COR-L47 (cell line): ENCODE measurements around the gene ESR2.
"Not testable (repeated sequence)": the region's sequence is repeated elsewhere in the genome, so short reads cannot be mapped to it uniquely, and the experiment has no call there.

ENCODE experiments used
- DNase-seq: peaks from one replicate; lab custom pipeline; 2025; lab: John Stamatoyannopoulos, UW

ESR2 gene

GRCh38 chr14:64293976-64294671 lies at the start of gene ESR2:
TSS of gene ESR2 (minus strand) at chr14:64294371. CDS start at chr14:64282985, 11,386 bp downstream.
- peak; percentile 0 for DNase-seq

- no peak for DNase-seq
Measured at GRCh38 chr14:64340560-64341196, 46.5 kb upstream of the ESR2 start.

GRCh38 chr14:64338616-64339316 lies 44.6 kb upstream of the ESR2 start:
- peak; percentile 99 for DNase-seq

GRCh38 chr14:64337888-64338615 lies 43.9 kb upstream of the ESR2 start:
- peak; percentile 80 for DNase-seq

GRCh38 chr14:64329149-64329548 lies 35.0 kb upstream of the ESR2 start:
- DNase-seq: no peak

GRCh38 chr14:64326502-64326901 lies 32.3 kb upstream of the ESR2 start:
- DNase-seq: no peak

GRCh38 chr14:64324895-64325294 lies 30.7 kb upstream of the ESR2 start:
- no peak for DNase-seq

GRCh38 chr14:64324461-64324860 lies 30.3 kb upstream of the ESR2 start:
- DNase-seq: no peak

- DNase-seq: not testable (repeated sequence)
Measured at GRCh38 chr14:64320362-64320761, 26.2 kb upstream of the ESR2 start.

- DNase-seq: not testable (repeated sequence)
Measured at GRCh38 chr14:64318695-64319094, 24.5 kb upstream of the ESR2 start.

GRCh38 chr14:64303471-64303917 lies 9.3 kb upstream of the ESR2 start:
- peak; percentile 55 for DNase-seq

GRCh38 chr14:64298773-64299172 lies 4.6 kb upstream of the ESR2 start:
- DNase-seq: no peak

GRCh38 chr14:64296561-64296960 lies 2.4 kb upstream of the ESR2 start:
- DNase-seq: no peak

GRCh38 chr14:64294672-64295413 lies 672 bp upstream of the ESR2 start:
- peak; percentile 49 for DNase-seq

- no peak for DNase-seq
Measured at GRCh38 chr14:64292197-64292596, 2.0 kb downstream of the ESR2 start.

- DNase-seq: no peak
Measured at GRCh38 chr14:64289571-64289970, 4.6 kb downstream of the ESR2 start.

- no peak for DNase-seq
Measured at GRCh38 chr14:64281805-64282204, 12.4 kb downstream of the ESR2 start.

- no peak for DNase-seq
Measured at GRCh38 chr14:64279704-64280668, 14.2 kb downstream of the ESR2 start.

- DNase-seq: no peak
Measured at GRCh38 chr14:64278458-64278857, 15.7 kb downstream of the ESR2 start.

- DNase-seq: no peak
Measured at GRCh38 chr14:64272019-64272418, 22.2 kb downstream of the ESR2 start.
